Ovary (tissue), 3 donors: ENCODE data around the gene IL4.

ENCODE experiments used
- POLR2A ChIP-seq: fragments of 450-650 bp; IDR thresholded peaks from one replicate; pipeline ENCODE4 v1.6.1; 2017; ENCODE audit warnings: antibody characterized with exemption, mild to moderate bottlenecking, moderate library complexity
- TF ChIP-seq, protein P1 (sequence below), 3 donors: fragments of 450-650 bp in 2 of 3; fragments of 200-600 bp in 1 of 3; IDR thresholded peaks; one replicate each; pipeline versions ENCODE4 v1.5.1 to v1.8.0; 2016 to 2022; ENCODE audit warnings: antibody characterized with exemption in 3 of 3, mild to moderate bottlenecking in 1 of 3
- donor health status: DM: no; HTN: no; CAD: no.

DNA sequence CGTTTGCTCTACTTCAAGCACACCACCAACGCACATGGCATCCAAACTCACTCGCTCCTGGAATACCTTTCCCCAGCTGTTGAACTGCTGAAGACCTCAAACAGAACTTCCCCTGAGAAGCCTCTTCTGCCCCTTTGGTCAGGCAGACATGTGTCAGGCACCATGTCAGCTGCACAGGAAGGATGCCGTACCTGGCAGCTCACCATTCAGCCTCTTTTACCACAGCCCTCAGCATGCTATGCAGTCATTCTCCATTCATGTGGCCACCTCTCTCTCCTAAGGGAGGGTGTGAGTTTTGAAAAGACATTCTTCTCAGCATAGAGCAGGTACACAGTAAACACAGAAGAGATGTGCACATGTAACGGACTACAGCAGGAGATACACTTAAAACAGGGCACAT is 14.2 kb downstream of the IL4 start:
- TF ChIP-seq, protein P1, sequence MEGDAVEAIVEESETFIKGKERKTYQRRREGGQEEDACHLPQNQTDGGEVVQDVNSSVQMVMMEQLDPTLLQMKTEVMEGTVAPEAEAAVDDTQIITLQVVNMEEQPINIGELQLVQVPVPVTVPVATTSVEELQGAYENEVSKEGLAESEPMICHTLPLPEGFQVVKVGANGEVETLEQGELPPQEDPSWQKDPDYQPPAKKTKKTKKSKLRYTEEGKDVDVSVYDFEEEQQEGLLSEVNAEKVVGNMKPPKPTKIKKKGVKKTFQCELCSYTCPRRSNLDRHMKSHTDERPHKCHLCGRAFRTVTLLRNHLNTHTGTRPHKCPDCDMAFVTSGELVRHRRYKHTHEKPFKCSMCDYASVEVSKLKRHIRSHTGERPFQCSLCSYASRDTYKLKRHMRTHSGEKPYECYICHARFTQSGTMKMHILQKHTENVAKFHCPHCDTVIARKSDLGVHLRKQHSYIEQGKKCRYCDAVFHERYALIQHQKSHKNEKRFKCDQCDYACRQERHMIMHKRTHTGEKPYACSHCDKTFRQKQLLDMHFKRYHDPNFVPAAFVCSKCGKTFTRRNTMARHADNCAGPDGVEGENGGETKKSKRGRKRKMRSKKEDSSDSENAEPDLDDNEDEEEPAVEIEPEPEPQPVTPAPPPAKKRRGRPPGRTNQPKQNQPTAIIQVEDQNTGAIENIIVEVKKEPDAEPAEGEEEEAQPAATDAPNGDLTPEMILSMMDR (IDR thresholded peaks at IDR 0.05) = no peak
- TF ChIP-seq POLR2A = no peak
